GM13976 (cell line): ENCODE measurements around the gene KDM3A.

Experiments used
- DNase-seq: peaks from one replicate; pipeline ENCODE4 v3.0.0; 2012; ENCODE audit warnings: low spot score
- in situ Hi-C: fragments of 300-500 bp; cut with MboI; formaldehyde crosslinking; loops from one replicate; pipeline ENCODE4 v1.12.0; 2022; ENCODE audit warnings: low sequenced_read_pairs, mixed read lengths, inconsistent platforms; ENCODE audit not compliant: unreplicated experiment
- TF ChIP-seq, protein P1 (sequence below): IDR thresholded peaks from 2 replicates; pipeline ENCODE4 v1.5.1; 2012; ENCODE audit warnings: borderline replicate concordance, mild to moderate bottlenecking; ENCODE audit not compliant: insufficient read depth; ENCODE audit errors: extremely low read depth, missing control alignments, control extremely low read depth

KDM3A gene

DNA sequence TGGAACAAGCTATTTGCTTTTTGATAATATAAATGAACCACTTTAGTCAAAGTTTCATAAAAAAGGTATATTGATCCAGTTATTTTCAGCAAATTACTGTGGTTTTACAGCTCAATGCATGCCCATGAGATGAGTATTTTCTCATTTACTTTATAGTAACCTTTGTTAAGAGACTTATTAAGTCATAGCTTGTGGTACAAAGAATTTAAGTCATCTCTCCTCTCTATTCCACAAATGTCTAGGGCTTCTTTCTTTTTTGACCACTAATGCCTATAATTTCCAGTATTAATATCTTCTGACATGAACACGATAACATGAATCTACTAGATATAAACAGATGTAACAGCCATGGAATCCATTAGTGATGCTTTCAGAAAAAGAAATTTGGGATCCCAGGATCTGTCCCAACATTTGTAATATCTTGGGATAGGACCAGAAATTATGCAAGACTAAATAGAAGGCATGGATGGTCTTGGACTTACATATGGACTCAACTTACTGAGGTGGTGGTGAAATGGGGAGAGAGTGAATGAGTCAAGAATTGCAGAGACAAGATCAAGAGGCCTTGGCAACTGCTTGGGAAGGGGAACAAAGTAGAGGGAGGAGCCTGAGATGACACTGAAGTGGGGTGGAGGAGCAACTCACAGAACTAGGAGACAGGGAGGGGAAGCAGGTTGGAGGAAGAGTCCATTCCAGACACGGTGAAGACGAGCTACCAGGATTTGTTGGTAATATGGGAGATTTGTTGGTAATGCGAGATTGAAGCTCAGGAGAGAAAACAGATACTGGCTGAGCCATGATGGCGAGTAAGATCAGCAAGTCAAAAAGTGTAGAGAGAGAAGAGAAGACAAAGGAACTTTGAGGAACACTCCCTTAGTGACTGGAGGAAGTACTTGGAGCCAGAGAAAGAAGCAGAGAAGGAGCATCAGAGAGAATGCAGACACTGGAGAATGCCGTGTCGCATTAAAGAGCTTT is 42.4 kb upstream of the KDM3A start:
- TF ChIP-seq, protein P1, sequence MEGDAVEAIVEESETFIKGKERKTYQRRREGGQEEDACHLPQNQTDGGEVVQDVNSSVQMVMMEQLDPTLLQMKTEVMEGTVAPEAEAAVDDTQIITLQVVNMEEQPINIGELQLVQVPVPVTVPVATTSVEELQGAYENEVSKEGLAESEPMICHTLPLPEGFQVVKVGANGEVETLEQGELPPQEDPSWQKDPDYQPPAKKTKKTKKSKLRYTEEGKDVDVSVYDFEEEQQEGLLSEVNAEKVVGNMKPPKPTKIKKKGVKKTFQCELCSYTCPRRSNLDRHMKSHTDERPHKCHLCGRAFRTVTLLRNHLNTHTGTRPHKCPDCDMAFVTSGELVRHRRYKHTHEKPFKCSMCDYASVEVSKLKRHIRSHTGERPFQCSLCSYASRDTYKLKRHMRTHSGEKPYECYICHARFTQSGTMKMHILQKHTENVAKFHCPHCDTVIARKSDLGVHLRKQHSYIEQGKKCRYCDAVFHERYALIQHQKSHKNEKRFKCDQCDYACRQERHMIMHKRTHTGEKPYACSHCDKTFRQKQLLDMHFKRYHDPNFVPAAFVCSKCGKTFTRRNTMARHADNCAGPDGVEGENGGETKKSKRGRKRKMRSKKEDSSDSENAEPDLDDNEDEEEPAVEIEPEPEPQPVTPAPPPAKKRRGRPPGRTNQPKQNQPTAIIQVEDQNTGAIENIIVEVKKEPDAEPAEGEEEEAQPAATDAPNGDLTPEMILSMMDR, result no peak
- in situ Hi-C loops, result no loop called here
- no peak for DNase-seq

DNA sequence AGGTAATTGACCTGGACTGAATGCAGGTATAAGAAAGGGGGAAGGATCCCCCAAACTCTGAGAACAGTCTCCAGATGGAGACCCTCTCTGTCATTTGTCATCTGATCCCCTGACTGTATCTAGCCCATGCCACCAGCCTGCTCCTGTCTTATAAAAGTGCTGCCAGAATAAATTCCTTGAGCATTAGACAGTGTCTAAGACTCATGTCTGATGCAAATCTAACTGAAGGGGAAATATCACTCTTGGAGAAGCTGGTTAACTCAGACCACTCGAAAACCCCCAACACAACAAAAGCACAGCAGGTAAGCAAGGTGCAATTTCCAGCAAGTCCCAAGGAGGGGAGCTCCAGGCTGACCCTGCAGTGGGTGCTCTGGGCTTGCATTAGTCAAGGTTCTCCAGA is 40.9 kb upstream of the KDM3A start:
- TF ChIP-seq, protein P1, result no peak
- in situ Hi-C loops, result no loop called here

DNA sequence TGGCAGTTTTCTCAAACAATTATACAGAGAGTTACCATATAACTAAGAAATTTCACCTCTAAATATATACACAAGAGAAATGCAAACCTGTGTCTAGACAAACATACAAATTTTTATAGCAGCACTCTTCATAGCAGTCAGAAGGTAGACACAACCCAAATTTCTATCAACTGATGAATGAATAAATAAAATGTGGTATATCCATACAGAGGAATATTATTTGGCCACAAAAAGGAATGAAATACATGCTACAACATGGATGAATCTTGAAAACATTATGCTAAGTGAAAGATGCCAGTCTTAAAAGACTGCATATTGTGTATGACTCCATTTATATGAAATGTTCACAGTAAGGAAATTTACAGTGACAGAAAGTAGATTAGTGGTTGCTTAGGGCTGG is 30.6 kb upstream of the KDM3A start:
- in situ Hi-C loops, result no loop called here
- TF ChIP-seq, protein P1, result no peak
- no peak for DNase-seq

More for the DNA sequence above, 40.9 kb upstream of the KDM3A start:
- no peak for DNase-seq

DNA sequence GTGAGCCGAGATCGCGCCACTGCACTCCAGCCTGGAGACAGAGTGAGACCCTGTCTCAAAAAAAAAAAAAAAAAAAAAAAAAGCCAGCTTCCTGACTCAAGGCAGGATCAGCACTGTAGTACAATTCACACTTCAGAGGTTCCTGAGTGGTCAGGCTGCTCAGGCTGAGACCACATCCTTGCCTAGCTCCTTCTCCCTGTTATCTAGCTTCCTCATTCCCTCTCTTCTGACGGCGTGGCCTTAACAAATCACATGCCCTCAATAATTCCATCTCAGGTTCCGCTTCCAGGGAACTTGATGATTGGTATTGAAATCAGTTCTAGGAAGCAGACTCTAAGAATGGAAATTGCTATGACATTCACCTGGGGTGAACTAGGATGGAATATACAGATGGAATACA is 29.8 kb upstream of the KDM3A start:
- in situ Hi-C loops, result no loop called here
- TF ChIP-seq, protein P1, result no peak
- no peak for DNase-seq

DNA sequence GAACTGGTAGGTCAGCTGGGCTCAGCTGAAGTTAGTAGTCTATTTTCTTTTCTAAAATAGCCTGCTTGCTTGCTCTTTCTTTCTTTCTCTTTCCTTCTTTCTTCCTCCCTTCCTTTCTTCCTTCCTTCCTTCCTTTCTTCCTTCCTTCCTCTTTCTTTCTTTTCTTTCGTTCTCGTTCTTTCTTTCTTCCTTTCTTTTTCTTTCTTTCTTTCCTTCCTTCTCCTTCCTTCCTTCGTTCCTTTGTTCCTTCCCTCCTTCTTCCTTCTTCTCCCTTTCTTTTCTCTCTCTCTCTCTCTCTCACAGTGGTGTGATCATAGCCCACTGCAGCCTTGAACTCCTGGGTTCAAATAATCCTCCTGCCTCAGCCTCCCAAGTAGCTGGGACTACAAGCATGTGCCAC is 29.2 kb upstream of the KDM3A start:
- in situ Hi-C loops, result no loop called here
- TF ChIP-seq, protein P1, result no peak
- no peak for DNase-seq

DNA sequence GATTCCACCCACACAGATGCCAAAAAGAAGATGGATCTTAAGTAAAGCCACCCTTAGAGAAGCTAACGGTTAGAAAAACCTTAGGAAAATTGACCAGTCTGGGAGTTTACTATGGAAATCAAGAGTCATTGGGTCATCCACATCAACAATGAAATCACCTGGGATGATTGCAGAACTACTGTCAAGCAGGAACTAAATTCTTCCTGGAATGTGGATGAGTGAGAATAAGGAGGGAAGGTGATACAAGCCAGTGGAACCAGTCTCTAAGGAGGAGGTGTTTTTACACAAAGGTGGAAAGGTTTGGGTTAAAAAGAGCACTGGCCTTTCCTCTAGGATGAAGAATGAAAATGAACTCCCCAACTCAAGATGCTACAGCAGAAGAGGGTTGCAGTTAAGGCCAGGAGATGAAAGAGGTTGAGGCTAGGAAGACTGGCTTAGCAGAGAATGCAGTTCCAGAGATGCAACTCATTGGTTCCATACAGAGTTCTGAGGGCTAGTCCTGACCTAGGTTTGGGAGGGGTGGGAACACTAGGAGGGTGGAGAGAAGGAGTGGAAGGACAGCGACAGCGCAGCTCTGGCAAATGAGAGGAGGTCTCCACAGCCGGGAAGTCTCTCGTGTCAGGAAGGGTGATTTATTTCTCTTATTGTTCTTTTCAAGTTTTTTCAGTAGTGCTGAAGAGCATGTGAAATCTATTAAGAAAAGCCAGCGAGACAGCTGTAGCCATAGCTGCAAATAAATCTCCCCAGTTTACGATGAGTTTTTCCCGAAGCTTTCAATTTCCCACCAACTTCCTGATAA is 27.7 kb upstream of the KDM3A start:
- no peak for DNase-seq
- TF ChIP-seq, protein P1, result no peak
- in situ Hi-C loops, result no loop called here
